GM23338 (cell line): ENCODE measurements around the gene ADGRB2. TPM values are rescaled to one million over a fixed set of nuclear protein-coding genes. Genes with fewer than 3 reads are reported as not detected.

Source experiments
- ATAC-seq: fragments of 200-7000 bp; cut with Tn5 transposase; 3 replicates; pipeline ENCODE4 v1.9.1; 2020
- DNase-seq: peaks from one replicate; pipeline ENCODE4 v3.0.0-alpha.2; 2015; ENCODE audit warnings: low spot score
- H2AFZ ChIP-seq: fragments of 200-600 bp; sonication (generic); 2 replicates; pipeline ENCODE4 v1.8.0; 2016; ENCODE audit warnings: antibody characterized with exemption, mild to moderate bottlenecking, moderate library complexity
- H3F3A ChIP-seq: fragments of 200-600 bp; sonication (generic); replicated peaks from 2 replicates; pipeline ENCODE4 v1.8.0; 2017; ENCODE audit warnings: antibody characterized with exemption, mixed run types, low read depth
- H3K27ac ChIP-seq: fragments of 200-600 bp; sonication (generic); 2 replicates; pipeline ENCODE4 v1.6.1; 2016; ENCODE audit warnings: low read depth
- H3K27me3 ChIP-seq: fragments of 200-600 bp; sonication (generic); 2 replicates; pipeline ENCODE4 v1.8.0; 2016; ENCODE audit warnings: mild to moderate bottlenecking, mixed run types, moderate library complexity; ENCODE audit not compliant: insufficient read depth
- H3K36me3 ChIP-seq: fragments of 200-600 bp; sonication (generic); 2 replicates; pipeline ENCODE4 v1.8.0; 2016; ENCODE audit warnings: mild to moderate bottlenecking; ENCODE audit not compliant: insufficient read depth
- H3K4me1 ChIP-seq: fragments of 200-600 bp; sonication (generic); 2 replicates; pipeline ENCODE4 v1.8.0; 2016; ENCODE audit warnings: mild to moderate bottlenecking, moderate library complexity; ENCODE audit not compliant: insufficient read depth
- H3K4me2 ChIP-seq: fragments of 200-600 bp; sonication (generic); 2 replicates; pipeline ENCODE4 v1.7.1; 2017; ENCODE audit warnings: mixed run types
- H3K4me3 ChIP-seq: fragments of 200-600 bp; sonication (generic); 2 replicates; pipeline ENCODE4 v1.6.1; 2016; ENCODE audit warnings: mixed run types
- H3K79me2 ChIP-seq: fragments of 200-600 bp; sonication (generic); replicated peaks from 2 replicates; pipeline ENCODE4 v1.8.0; 2017; ENCODE audit warnings: mild to moderate bottlenecking; ENCODE audit not compliant: insufficient read depth
- H3K9me2 ChIP-seq: fragments of 200-600 bp; sonication (generic); 2 replicates; pipeline ENCODE4 v1.8.0; 2017; ENCODE audit not compliant: insufficient read depth
- H4K20me1 ChIP-seq: fragments of 200-600 bp; sonication (generic); replicated peaks from 2 replicates; pipeline ENCODE4 v1.8.0; 2017; ENCODE audit warnings: mild to moderate bottlenecking; ENCODE audit not compliant: insufficient read depth
- H3K27ac Mint-ChIP-seq: 2 replicates; pipeline ENCODE4 v1.8.0; 2020; ENCODE audit warnings: inconsistent platforms, mild to moderate bottlenecking, moderate library complexity, mixed read lengths
- H3K27me3 Mint-ChIP-seq: 3 replicates; pipeline ENCODE4 v1.8.0; 2022; ENCODE audit warnings: low read depth, mild to moderate bottlenecking, moderate library complexity, mixed read lengths, inconsistent platforms; ENCODE audit not compliant: insufficient read depth, poor library complexity
- H3K36me3 Mint-ChIP-seq: 3 replicates; pipeline ENCODE4 v1.8.0; 2021; ENCODE audit warnings: low read depth, mild to moderate bottlenecking, inconsistent platforms, moderate library complexity, mixed read lengths
- H3K4me1 Mint-ChIP-seq: 3 replicates; pipeline ENCODE4 v1.8.0; 2020; ENCODE audit warnings: mild to moderate bottlenecking, inconsistent platforms, mixed read lengths
- H3K4me3 Mint-ChIP-seq: 3 replicates; pipeline ENCODE4 v1.8.0; 2021; ENCODE audit warnings: moderate library complexity, mild to moderate bottlenecking, inconsistent platforms, mixed read lengths
- H3K9me3 Mint-ChIP-seq: 3 replicates; pipeline ENCODE4 v1.8.0; 2020; ENCODE audit warnings: moderate library complexity, mild to moderate bottlenecking, inconsistent platforms, mixed read lengths
- CREB1 ChIP-seq: fragments of 250-450 bp; sonication (Bioruptor Pico); IDR thresholded peaks from 2 replicates; pipeline ENCODE4 v1.5.0; 2020; ENCODE audit warnings: low read depth, mild to moderate bottlenecking, moderate library complexity
- ETS1 ChIP-seq: IDR thresholded peaks from 2 replicates; pipeline ENCODE4 v1.6.1; 2016; ENCODE audit warnings: antibody characterized with exemption
- EZH2 ChIP-seq: fragments of 200-600 bp; sonication (generic); IDR thresholded peaks from one replicate; pipeline ENCODE4 v1.8.0; 2017; ENCODE audit warnings: antibody characterized with exemption, mild to moderate bottlenecking, low read depth; ENCODE audit not compliant: unreplicated experiment
- EZH2phosphoT487 ChIP-seq: fragments of 200-600 bp; sonication (generic); IDR thresholded peaks from one replicate; pipeline ENCODE4 v1.8.1; 2018; ENCODE audit warnings: antibody characterized with exemption; ENCODE audit not compliant: unreplicated experiment
- JUNB ChIP-seq: IDR thresholded peaks from one replicate; pipeline ENCODE4 v1.6.1; 2016; ENCODE audit warnings: antibody characterized with exemption; ENCODE audit not compliant: unreplicated experiment
- NANOG ChIP-seq: IDR thresholded peaks from 2 replicates; pipeline ENCODE4 v1.6.1; 2016; ENCODE audit warnings: antibody characterized with exemption, borderline replicate concordance
- POLR2AphosphoS5 ChIP-seq: IDR thresholded peaks from 2 replicates; pipeline ENCODE4 v1.6.1; 2016; ENCODE audit warnings: antibody characterized with exemption, low read depth
- REST ChIP-seq: IDR thresholded peaks from one replicate; pipeline ENCODE4 v1.6.1; 2018; ENCODE audit warnings: antibody characterized with exemption; ENCODE audit not compliant: unreplicated experiment
- STAT1 ChIP-seq: IDR thresholded peaks from one replicate; pipeline ENCODE4 v1.6.1; 2016; ENCODE audit warnings: antibody characterized with exemption; ENCODE audit not compliant: unreplicated experiment
- ZNF331 ChIP-seq: fragments of 250-450 bp; sonication (Bioruptor Pico); IDR thresholded peaks from 2 replicates; pipeline ENCODE4 v1.5.0; 2020; ENCODE audit warnings: low read depth, mild to moderate bottlenecking, moderate library complexity
- ZNF462 ChIP-seq: fragments of 250-450 bp; sonication (Bioruptor Pico); IDR thresholded peaks from 2 replicates; pipeline ENCODE4 v1.5.0; 2020; ENCODE audit warnings: mild to moderate bottlenecking, moderate library complexity
- polyA plus RNA-seq: library from polyadenylated mRNA; unstranded; fragments of >200 nt; fragmentation: Nextera tagmentation; extraction: Ambion mirVana; gene quantifications from 2 replicates; pipeline ENCODE4 v1.2.1, GENCODE V29; 2016
- total RNA-seq: library from RNA; depleted of rRNA; stranded (reverse); fragments of >200 nt; shearing (Covaris generic); gene quantifications from 2 replicates; pipeline ENCODE4 v1.2.3, GENCODE V29; 2014

The ADGRB2 gene
- total and polyA plus RNA-seq, 2 experiments from 2014 or later: 8.0 to 27.8 TPM

- TF ChIP-seq POLR2AphosphoS5 (no peak), ETS1 (no peak), CREB1 (CRISPR knock-in tag) (no peak), JUNB (no peak), ZNF331 (no peak), NANOG (no peak), EZH2 (no peak), STAT1 (no peak)
These were observed 63.6 kb downstream of the ADGRB2 start (continued) for GRCh38 chr1:31700468-31701090.

GRCh38 chr1:31699341-31699891 is 64.7 kb downstream of the ADGRB2 start:
- no peak overlapping the region for H3K4me2 ChIP-seq
- H3K4me3 Mint-ChIP-seq: no peak overlapping the region; the same call in 2 of the 3 replicates
- TF ChIP-seq STAT1: no peak
- TF ChIP-seq REST: no peak
- TF ChIP-seq NANOG: no peak
- TF ChIP-seq POLR2AphosphoS5: no peak
- no peak for TF ChIP-seq EZH2phosphoT487
- TF ChIP-seq EZH2: no peak
- no peak for TF ChIP-seq ETS1
- TF ChIP-seq JUNB: no peak
- no peak for TF ChIP-seq ZNF462 (CRISPR knock-in tag)
- no peak for TF ChIP-seq CREB1 (CRISPR knock-in tag)
- no peak for TF ChIP-seq ZNF331

More at GRCh38 chr1:31699341-31699891, 64.7 kb downstream of the ADGRB2 start:
- H3K36me3 ChIP-seq: no peaks in the 10 kb centered on the region
- H3K9me2 ChIP-seq: no peaks in the 10 kb centered on the region
- H3K9me3 Mint-ChIP-seq: no peaks in the 10 kb centered on the region
- H3K27ac Mint-ChIP-seq: no peak overlapping the region
- no peak overlapping the region for H3K27ac ChIP-seq
- peaks cover 3% of the 10 kb centered on the region; the same call in 1 of the 3 replicates for H3K36me3 Mint-ChIP-seq
- no peak overlapping the region for H2AFZ ChIP-seq
- H3K27me3 Mint-ChIP-seq: peaks cover 20% of the 10 kb centered on the region
- H3K27me3 ChIP-seq: no peaks in the 10 kb centered on the region
- H4K20me1 ChIP-seq: no peaks in the 10 kb centered on the region
- DNase-seq (no peak), ATAC-seq (no peak)
- H3K4me1 Mint-ChIP-seq: peaks cover 21% of the 10 kb centered on the region
- peaks cover 5% of the 10 kb centered on the region for H3K4me1 ChIP-seq
- H3K79me2 ChIP-seq: no peaks in the 10 kb centered on the region
- no peak overlapping the region for H3K4me3 ChIP-seq
- H3F3A ChIP-seq: 0 out of 2 replicates have a peak, but pooled peaks cover under 1% of the 10 kb centered on the region
